ENCODE results near the gene RFPL3.

The RFPL3 gene

DNA sequence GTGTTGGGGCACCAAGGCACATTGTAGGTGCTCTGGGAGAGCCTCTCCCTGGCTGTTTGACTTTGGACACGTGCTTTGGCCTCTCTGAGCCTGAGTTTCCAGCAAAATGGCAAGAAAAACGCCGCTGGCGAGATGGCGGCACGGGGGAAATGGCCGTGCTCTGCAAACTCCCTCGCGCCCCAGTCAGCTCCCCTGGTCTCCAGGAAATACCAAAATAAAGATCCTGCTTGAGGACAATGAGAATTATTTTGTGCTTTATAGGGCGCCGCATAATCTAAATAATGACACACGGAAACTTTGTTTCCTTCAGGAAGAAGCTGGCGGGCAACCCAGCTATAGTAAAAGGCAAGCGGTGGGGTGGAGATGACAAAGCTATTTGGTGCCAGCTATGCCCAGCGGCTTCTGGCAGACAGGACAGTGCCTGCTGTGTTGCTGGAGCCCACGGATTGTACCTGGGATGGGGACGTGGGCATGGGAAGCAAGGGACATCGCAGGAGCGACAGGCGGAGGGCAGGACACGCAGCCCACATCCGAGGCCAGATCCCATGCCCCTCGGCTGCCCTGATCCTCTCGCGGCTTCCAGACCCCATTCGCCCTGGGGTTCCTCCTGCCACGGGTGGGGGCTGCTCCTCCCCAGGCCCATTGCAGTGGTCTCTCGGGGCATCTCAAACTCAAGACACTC lies 26.3 kb upstream of the RFPL3 start:
- no peaks in the 10 kb centered on the region for H3K9me3 ChIP-seq (ENCODE audit: insufficient read depth, low read depth, low read length)
- no peaks in the 10 kb centered on the region for H3K27me3 ChIP-seq (ENCODE audit: insufficient read depth, low read length, poor library complexity, severe bottlenecking)
- no peak overlapping the region for H3K4me3 ChIP-seq (ENCODE audit: low read length, poor library complexity, severe bottlenecking)
- no peaks in the 10 kb centered on the region for H4K20me1 ChIP-seq (ENCODE audit: insufficient read depth, low read length, poor library complexity, severe bottlenecking)
- no peak for TF ChIP-seq CTCF (conservative IDR thresholded peaks at IDR 0.05; ENCODE audit: low read length)
- TF ChIP-seq EZH2phosphoT487 (IDR thresholded peaks at IDR 0.05; ENCODE audit: borderline replicate concordance) = no peak
- H3K9me2 ChIP-seq (replicated peaks; ENCODE audit: low read depth, low read length) = no peaks in the 10 kb centered on the region
- H3K4me1 ChIP-seq (ENCODE audit: insufficient read depth, low read length, poor library complexity, severe bottlenecking) = no peaks in the 10 kb centered on the region
- no peak overlapping the region for H2AFZ ChIP-seq (ENCODE audit: low read length)
- no peak overlapping the region for H3K4me2 ChIP-seq (ENCODE audit: low read depth, low read length, poor library complexity, severe bottlenecking)
- no peak overlapping the region for H3K9ac ChIP-seq (ENCODE audit: low read depth, low read length, poor library complexity, severe bottlenecking)
- H3F3A ChIP-seq (ENCODE audit: low read depth) = no peaks in the 10 kb centered on the region
- no peaks in the 10 kb centered on the region for H3K36me3 ChIP-seq (ENCODE audit: insufficient read depth, low read length)
- no peaks in the 10 kb centered on the region for H3K79me2 ChIP-seq (ENCODE audit: insufficient read depth, low read length)

- no peaks in the 10 kb centered on the region for H4K20me1 ChIP-seq (ENCODE audit: insufficient read depth, low read length, poor library complexity, severe bottlenecking)
- H3K4me1 ChIP-seq (ENCODE audit: insufficient read depth, low read length, poor library complexity, severe bottlenecking) = no peaks in the 10 kb centered on the region
- H3K9me3 ChIP-seq (ENCODE audit: insufficient read depth, low read depth, low read length) = no peaks in the 10 kb centered on the region
- no peaks in the 10 kb centered on the region for H3K36me3 ChIP-seq (ENCODE audit: insufficient read depth, low read length)
- no peaks in the 10 kb centered on the region for H3K27me3 ChIP-seq (ENCODE audit: insufficient read depth, low read length, poor library complexity, severe bottlenecking)
- H3F3A ChIP-seq (ENCODE audit: low read depth) = no peaks in the 10 kb centered on the region
- H3K79me2 ChIP-seq (ENCODE audit: insufficient read depth, low read length) = no peaks in the 10 kb centered on the region
- no peak overlapping the region for H3K4me3 ChIP-seq (ENCODE audit: low read length, poor library complexity, severe bottlenecking)
- H3K9me2 ChIP-seq (replicated peaks; ENCODE audit: low read depth, low read length) = no peaks in the 10 kb centered on the region
- no peak overlapping the region for H3K9ac ChIP-seq (ENCODE audit: low read depth, low read length, poor library complexity, severe bottlenecking)
- H2AFZ ChIP-seq (ENCODE audit: low read length) = no peak overlapping the region
- no peak for TF ChIP-seq CTCF (conservative IDR thresholded peaks at IDR 0.05; ENCODE audit: low read length)
- no peak for TF ChIP-seq EZH2phosphoT487 (IDR thresholded peaks at IDR 0.05; ENCODE audit: borderline replicate concordance)
- no peak overlapping the region for H3K4me2 ChIP-seq (ENCODE audit: low read depth, low read length, poor library complexity, severe bottlenecking)
Measured at GRCh38 chr22:32331918-32332725, 25.5 kb upstream of the RFPL3 start.

DNA sequence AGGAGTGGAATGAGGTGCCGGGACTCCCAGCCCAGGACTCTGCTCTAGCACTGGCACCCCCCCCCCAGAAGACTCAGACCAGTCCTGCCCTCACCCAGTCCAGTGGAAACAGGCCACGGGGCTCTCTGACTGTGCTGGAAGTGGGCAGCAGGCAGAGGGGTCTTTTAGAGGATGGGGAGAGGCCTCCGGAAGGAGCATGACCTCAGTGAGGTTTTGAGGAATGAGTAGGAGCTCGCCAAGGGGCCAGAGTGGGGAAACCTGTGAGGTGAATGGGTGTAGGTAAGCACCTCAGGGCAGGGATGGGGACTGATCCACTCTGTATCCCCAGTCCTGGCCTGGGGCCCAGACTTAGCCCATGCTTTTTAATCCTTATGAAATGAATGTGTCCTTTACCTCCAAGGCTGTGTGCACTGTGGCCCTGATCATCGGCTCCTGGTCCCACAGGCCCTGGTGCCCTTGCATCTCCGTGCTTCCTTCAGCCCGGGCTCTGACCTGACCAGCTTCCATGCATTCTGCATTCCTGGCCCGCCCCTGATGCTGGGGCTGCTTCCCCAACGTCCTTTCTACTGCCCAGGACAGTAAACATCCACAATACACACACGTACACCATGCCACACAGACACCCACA lies 24.4 kb upstream of the RFPL3 start:
- no peaks in the 10 kb centered on the region for H3K9me2 ChIP-seq (replicated peaks; ENCODE audit: low read depth, low read length)
- no peak for TF ChIP-seq EZH2phosphoT487 (IDR thresholded peaks at IDR 0.05; ENCODE audit: borderline replicate concordance)
- H3K4me1 ChIP-seq (ENCODE audit: insufficient read depth, low read length, poor library complexity, severe bottlenecking) = peaks cover 8% of the 10 kb centered on the region
- H3F3A ChIP-seq (ENCODE audit: low read depth) = no peaks in the 10 kb centered on the region
- H3K9ac ChIP-seq (ENCODE audit: low read depth, low read length, poor library complexity, severe bottlenecking) = no peak overlapping the region
- H3K4me3 ChIP-seq (ENCODE audit: low read length, poor library complexity, severe bottlenecking) = no peak overlapping the region
- no peak overlapping the region for H3K4me2 ChIP-seq (ENCODE audit: low read depth, low read length, poor library complexity, severe bottlenecking)
- H3K9me3 ChIP-seq (ENCODE audit: insufficient read depth, low read depth, low read length) = no peaks in the 10 kb centered on the region
- H3K27me3 ChIP-seq (ENCODE audit: insufficient read depth, low read length, poor library complexity, severe bottlenecking) = no peaks in the 10 kb centered on the region
- no peak overlapping the region for H2AFZ ChIP-seq (ENCODE audit: low read length)
- H3K36me3 ChIP-seq (ENCODE audit: insufficient read depth, low read length) = no peaks in the 10 kb centered on the region
- no peaks in the 10 kb centered on the region for H3K79me2 ChIP-seq (ENCODE audit: insufficient read depth, low read length)
- no peaks in the 10 kb centered on the region for H4K20me1 ChIP-seq (ENCODE audit: insufficient read depth, low read length, poor library complexity, severe bottlenecking)
